22Rv1 (cell line): ENCODE results near the gene HERC3.
A peak's percentile ranks its signal among the peaks of the same experiment; 100 is the strongest.

Experiments used
- CTCF ChIP-seq: fragments of 450-650 bp; IDR thresholded peaks from 2 replicates; pipeline ENCODE4 v1.5.1; 2017; ENCODE audit warnings: mild to moderate bottlenecking
- ZFX ChIP-seq: fragments of 450-650 bp; IDR thresholded peaks from 2 replicates; pipeline ENCODE4 v1.6.1; 2017; ENCODE audit warnings: antibody characterized with exemption, borderline replicate concordance

- peak; percentile 82 for TF ChIP-seq CTCF
- TF ChIP-seq ZFX = no peak
Measured at GRCh38 chr4:88672987-88673386, 80.7 kb downstream of the HERC3 start.
